T-helper 2 cell treated with Interferon-gamma antibody and Interleukin-4, amounts not matched to agents 5 μg/mL and 100 μg/mL, for 36 hours (primary cell): ENCODE data around the gene SNPH.

Experiments used
- DNase-seq: peaks from one replicate; pipeline ENCODE4 v3.0.0; 2021; ENCODE audit warnings: low spot score
- H3K27ac Mint-ChIP-seq: one replicate; pipeline ENCODE4 v1.8.0; 2021; ENCODE audit warnings: mild to moderate bottlenecking, mixed read lengths
- H3K27me3 Mint-ChIP-seq: one replicate; pipeline ENCODE4 v1.8.0; 2021; ENCODE audit warnings: low read depth, mixed read lengths
- H3K36me3 Mint-ChIP-seq: one replicate; pipeline ENCODE4 v1.8.0; 2021; ENCODE audit warnings: low read depth, mixed read lengths
- H3K4me1 Mint-ChIP-seq: one replicate; pipeline ENCODE4 v1.8.0; 2021; ENCODE audit warnings: low read depth, mixed read lengths
- H3K4me3 Mint-ChIP-seq: one replicate; pipeline ENCODE4 v1.8.0; 2022; ENCODE audit warnings: mild to moderate bottlenecking, moderate library complexity, mixed read lengths
- H3K9me3 Mint-ChIP-seq: one replicate; pipeline ENCODE4 v1.8.0; 2021; ENCODE audit warnings: mixed read lengths

Gene SNPH

GRCh38 chr20:1346315-1346969, 80.3 kb downstream of the SNPH start:
- Mint-ChIP-seq H3K4me3 (peak overlapping the region; percentile 45), H3K4me1 (peaks cover 23% of the 10 kb centered on the region), H3K9me3 (peaks cover 44% of the 10 kb centered on the region), H3K27me3 (no peaks in the 10 kb centered on the region), H3K36me3 (peaks cover 48% of the 10 kb centered on the region), H3K27ac (peak overlapping the region; percentile 69)
- no peak for DNase-seq

- peaks cover 60% of the 10 kb centered on the region for H3K9me3 Mint-ChIP-seq
- no peaks in the 10 kb centered on the region for H3K27me3 Mint-ChIP-seq
- H3K36me3 Mint-ChIP-seq = peaks cover 82% of the 10 kb centered on the region
- no peak overlapping the region for H3K4me3 Mint-ChIP-seq
- DNase-seq = no peak
- H3K27ac Mint-ChIP-seq = no peak overlapping the region
- peaks cover 22% of the 10 kb centered on the region for H3K4me1 Mint-ChIP-seq
Measured at GRCh38 chr20:1353956-1354355, 87.9 kb downstream of the SNPH start.

GRCh38 chr20:1357921-1358671, 92.0 kb downstream of the SNPH start:
- Mint-ChIP-seq H3K27me3 (no peaks in the 10 kb centered on the region), H3K36me3 (peaks cover 79% of the 10 kb centered on the region), H3K4me1 (peaks cover 55% of the 10 kb centered on the region), H3K27ac (peak overlapping the region; percentile 85), H3K9me3 (peaks cover 25% of the 10 kb centered on the region), H3K4me3 (peak overlapping the region; percentile 67)
- DNase-seq = peak; percentile 76
